Muscle of back (tissue), 13 donors: Measurements from ENCODE around the gene SPARC. TPM values are rescaled to one million over a fixed set of nuclear protein-coding genes. Genes with fewer than 3 reads are reported as not detected.
A peak's percentile ranks its signal among the peaks of the same experiment; 100 is the strongest.
"Not testable (repeated sequence)": the region's sequence is repeated elsewhere in the genome, so short reads cannot be mapped to it uniquely, and the experiment has no call there.

Source experiments
- DNase-seq, 3 donors: peaks; one replicate each; pipeline versions ENCODE4 v3.0.0 to v3.0.0-alpha.2; 2013
- long read RNA-seq, 9 donors: transcript quantifications; one replicate each; lab custom pipeline, GENCODE V29; 2026
- polyA plus RNA-seq, 10 donors: library from polyadenylated mRNA; unstranded; fragments of 120-200 nt; gene quantifications; one replicate each; pipeline ENCODE4 v1.2.1, GENCODE V29; 2013; ENCODE audit not compliant: insufficient read length in 10 of 10

SPARC gene
- polyA plus RNA-seq = 1,000 to 10,000 TPM; 4,023 to 6,316 (median 5,074) TPM
- long read RNA-seq, donor 1, transcript SPARC-202 (4 exons, 1,598 nt) = minor isoform, 18 of 1,105 reads
- long read RNA-seq, donor 1, transcript SPARC-203 (4 exons, 864 nt) = minor isoform, 13 of 1,105 reads
- long read RNA-seq, donor 1, transcript SPARC-201 (10 exons, 3,701 nt) = major isoform, 631 of 1,105 reads
- long read RNA-seq, donor 1, partial matches to known transcripts = 381 of 1,105 reads
- long read RNA-seq, donor 1, other reads (novel, unspliced or antisense) = 61 of 1,105 reads
- long read RNA-seq, donor 2, transcript SPARC-202 (4 exons, 1,598 nt) = minor isoform, 16 of 746 reads
- long read RNA-seq, donor 2, transcript SPARC-203 (4 exons, 864 nt) = minor isoform, 8 of 746 reads
- long read RNA-seq, donor 2, transcript SPARC-201 (10 exons, 3,701 nt) = major isoform, 442 of 746 reads
- long read RNA-seq, donor 2, partial matches to known transcripts = 184 of 746 reads
- long read RNA-seq, donor 2, other reads (novel, unspliced or antisense) = 96 of 746 reads
- long read RNA-seq, donor 3 = 0 reads
- long read RNA-seq, donor 4, transcript SPARC-203 (4 exons, 864 nt) = minor isoform, 13 of 972 reads
- long read RNA-seq, donor 4, transcript SPARC-201 (10 exons, 3,701 nt) = major isoform, 572 of 972 reads
- long read RNA-seq, donor 4, transcript SPARC-202 (4 exons, 1,598 nt) = minor isoform, 16 of 972 reads
- long read RNA-seq, donor 4, partial matches to known transcripts = 252 of 972 reads
- long read RNA-seq, donor 4, other reads (novel, unspliced or antisense) = 118 of 972 reads
- long read RNA-seq, donor 5, transcript SPARC-202 (4 exons, 1,598 nt) = minor isoform, 45 of 1,811 reads
- long read RNA-seq, donor 5, transcript SPARC-201 (10 exons, 3,701 nt) = major isoform, 823 of 1,811 reads
- long read RNA-seq, donor 5, transcript SPARC-203 (4 exons, 864 nt) = minor isoform, 30 of 1,811 reads
- long read RNA-seq, donor 5, partial matches to known transcripts = 779 of 1,811 reads
- long read RNA-seq, donor 5, other reads (novel, unspliced or antisense) = 131 of 1,811 reads
- long read RNA-seq, donor 6, transcript SPARC-202 (4 exons, 1,598 nt) = minor isoform, 24 of 1,441 reads
- long read RNA-seq, donor 6, transcript SPARC-201 (10 exons, 3,701 nt) = major isoform, 850 of 1,441 reads
- long read RNA-seq, donor 6, transcript SPARC-203 (4 exons, 864 nt) = minor isoform, 15 of 1,441 reads
- long read RNA-seq, donor 6, partial matches to known transcripts = 384 of 1,441 reads
- long read RNA-seq, donor 6, other reads (novel, unspliced or antisense) = 168 of 1,441 reads
- long read RNA-seq, donor 7, transcript SPARC-201 (10 exons, 3,701 nt) = major isoform, 460 of 840 reads
- long read RNA-seq, donor 7, transcript SPARC-203 (4 exons, 864 nt) = minor isoform, 10 of 840 reads
- long read RNA-seq, donor 7, transcript SPARC-202 (4 exons, 1,598 nt) = minor isoform, 10 of 840 reads
- long read RNA-seq, donor 7, partial matches to known transcripts = 272 of 840 reads
- long read RNA-seq, donor 7, other reads (novel, unspliced or antisense) = 87 of 840 reads
- long read RNA-seq, donor 8, transcript SPARC-201 (10 exons, 3,701 nt) = major isoform, 426 of 853 reads
- long read RNA-seq, donor 8, transcript SPARC-202 (4 exons, 1,598 nt) = minor isoform, 16 of 853 reads
- long read RNA-seq, donor 8, transcript SPARC-203 (4 exons, 864 nt) = minor isoform, 21 of 853 reads
- long read RNA-seq, donor 8, partial matches to known transcripts = 297 of 853 reads
- long read RNA-seq, donor 8, other reads (novel, unspliced or antisense) = 93 of 853 reads
- long read RNA-seq, donor 9, transcript SPARC-201 (10 exons, 3,701 nt) = major isoform, 104 of 183 reads
- long read RNA-seq, donor 9, transcript SPARC-203 (4 exons, 864 nt) = minor isoform, 5 of 183 reads
- long read RNA-seq, donor 9, partial matches to known transcripts = 70 of 183 reads
- long read RNA-seq, donor 9, other reads (novel, unspliced or antisense) = 0 of 183 reads

- peak; percentile 94 to 97 (median 95) for DNase-seq
These were observed at the start of gene SPARC for GRCh38 chr5:151686674-151687407. Gene SPARC, minus strand, starts transcription at chr5:151686915. Its CDS starts 10,727 bp downstream, at chr5:151676188.

GRCh38 chr5:151735646-151736045 is 48.9 kb upstream of the SPARC start:
- DNase-seq = no peak

- DNase-seq = no peak
These were observed 47.3 kb upstream of the SPARC start for GRCh38 chr5:151734064-151734408.

GRCh38 chr5:151733358-151734063 is 46.8 kb upstream of the SPARC start:
- DNase-seq = peak in 2 of 3 donors; percentile 44 to 50

- no peak for DNase-seq
These were observed 43.7 kb upstream of the SPARC start for GRCh38 chr5:151730381-151730780.

GRCh38 chr5:151729597-151729996 is 42.9 kb upstream of the SPARC start:
- not testable (repeated sequence) for DNase-seq

- DNase-seq = no peak
These were observed 37.6 kb upstream of the SPARC start for GRCh38 chr5:151724360-151724759.

GRCh38 chr5:151722546-151722945 is 35.8 kb upstream of the SPARC start:
- DNase-seq = no peak

GRCh38 chr5:151721812-151722391 is 35.2 kb upstream of the SPARC start:
- DNase-seq = no peak

GRCh38 chr5:151721087-151721646 is 34.5 kb upstream of the SPARC start:
- peak in 1 of 3 donors; percentile 55 for DNase-seq

- no peak for DNase-seq
These were observed 33.5 kb upstream of the SPARC start for GRCh38 chr5:151720215-151720614.

GRCh38 chr5:151719228-151720000 is 32.7 kb upstream of the SPARC start:
- peak in 1 of 3 donors; percentile 28 for DNase-seq

GRCh38 chr5:151718646-151719045 is 31.9 kb upstream of the SPARC start:
- DNase-seq = peak; percentile 78 to 87 (median 80)

GRCh38 chr5:151718153-151718552 is 31.4 kb upstream of the SPARC start:
- peak; percentile 35 to 73 (median 42) for DNase-seq

GRCh38 chr5:151717416-151717815 is 30.7 kb upstream of the SPARC start:
- peak in 1 of 3 donors; percentile 52 for DNase-seq

- no peak for DNase-seq
These were observed 22.5 kb upstream of the SPARC start for GRCh38 chr5:151709109-151709735.

- no peak for DNase-seq
These were observed 21.4 kb upstream of the SPARC start for GRCh38 chr5:151708126-151708525.
